Right lobe of liver (tissue), 4 donors: ENCODE results near the gene MCTP1.

ENCODE experiments used
- CTCF ChIP-seq, 4 donors: fragments of 200-600 bp in 3 of 4; fragments of 450-650 bp in 1 of 4; IDR thresholded peaks; one replicate each; pipeline versions ENCODE4 v1.5.1 to v1.8.0; 2016 to 2022; ENCODE audit warnings: antibody characterized with exemption in 4 of 4, mild to moderate bottlenecking in 2 of 4
- POLR2A ChIP-seq: fragments of 450-650 bp; IDR thresholded peaks from one replicate; pipeline ENCODE4 v1.6.1; 2017; ENCODE audit warnings: antibody characterized with exemption, mild to moderate bottlenecking
- donor health status: DM: no; HTN: no; CAD: no.
- donor health status: DM: no; HTN: no; CAD: no.
- donor health status: DM: no; HTN: yes; CAD: no.

- TF ChIP-seq POLR2A: no peak
- TF ChIP-seq CTCF (IDR thresholded peaks at IDR 0.05): no peak
These were observed 569.1 kb downstream of the MCTP1 start for GRCh38 chr5:94715768-94716167.
